Middle frontal gyrus (tissue), 1 donor: ENCODE measurements around the gene POU2F1.

ENCODE experiments used
- DNase-seq: peaks from one replicate; pipeline ENCODE4 v3.0.0-alpha.2; 2015; ENCODE audit warnings: low spot score; ENCODE audit errors: extremely low spot score

Gene POU2F1

GRCh38 chr1:167416506-167416905, 195.8 kb downstream of the POU2F1 start:
- DNase-seq = no peak

GRCh38 chr1:167418391-167418790, 197.7 kb downstream of the POU2F1 start:
- no peak for DNase-seq

- DNase-seq = no peak
Measured at GRCh38 chr1:167419245-167419644, 198.6 kb downstream of the POU2F1 start.

- DNase-seq = no peak
Measured at GRCh38 chr1:167420510-167420909, 199.8 kb downstream of the POU2F1 start.

- DNase-seq = no peak
Measured at GRCh38 chr1:167423684-167424619, 203.3 kb downstream of the POU2F1 start.

GRCh38 chr1:167425482-167425881, 204.8 kb downstream of the POU2F1 start:
- DNase-seq = no peak

- no peak for DNase-seq
Measured at GRCh38 chr1:167426716-167427115, 206.0 kb downstream of the POU2F1 start.

GRCh38 chr1:167427848-167428247, 207.2 kb downstream of the POU2F1 start:
- DNase-seq = no peak

- no peak for DNase-seq
Measured at GRCh38 chr1:167428395-167428794, 207.7 kb downstream of the POU2F1 start.

- no peak for DNase-seq
Measured at GRCh38 chr1:167429612-167430011, 208.9 kb downstream of the POU2F1 start.

- DNase-seq = no peak
Measured at GRCh38 chr1:167430134-167430848, 209.6 kb downstream of the POU2F1 start.

- no peak for DNase-seq
Measured at GRCh38 chr1:167430849-167431242, 210.2 kb downstream of the POU2F1 start.

GRCh38 chr1:167431261-167431908, 210.7 kb downstream of the POU2F1 start:
- DNase-seq = no peak

GRCh38 chr1:167431909-167432650, 211.4 kb downstream of the POU2F1 start:
- no peak for DNase-seq

- no peak for DNase-seq
Measured at GRCh38 chr1:167432780-167433179, 212.1 kb downstream of the POU2F1 start.

GRCh38 chr1:167433884-167434283, 213.2 kb downstream of the POU2F1 start:
- no peak for DNase-seq

- no peak for DNase-seq
Measured at GRCh38 chr1:167434306-167434705, 213.6 kb downstream of the POU2F1 start.

- DNase-seq = no peak
Measured at GRCh38 chr1:167435484-167435883, 214.8 kb downstream of the POU2F1 start.

GRCh38 chr1:167438171-167439138, 217.8 kb downstream of the POU2F1 start:
- no peak for DNase-seq
